HG02798 (cell line): ENCODE results near the gene COL5A1.

Source experiments
- ATAC-seq: cut with Tn5 transposase; IDR thresholded peaks from one replicate; pipeline ENCODE4 v1.9.1; 2021; ENCODE audit warnings: mild to moderate bottlenecking; ENCODE audit not compliant: unreplicated experiment, poor library complexity

The COL5A1 gene

DNA sequence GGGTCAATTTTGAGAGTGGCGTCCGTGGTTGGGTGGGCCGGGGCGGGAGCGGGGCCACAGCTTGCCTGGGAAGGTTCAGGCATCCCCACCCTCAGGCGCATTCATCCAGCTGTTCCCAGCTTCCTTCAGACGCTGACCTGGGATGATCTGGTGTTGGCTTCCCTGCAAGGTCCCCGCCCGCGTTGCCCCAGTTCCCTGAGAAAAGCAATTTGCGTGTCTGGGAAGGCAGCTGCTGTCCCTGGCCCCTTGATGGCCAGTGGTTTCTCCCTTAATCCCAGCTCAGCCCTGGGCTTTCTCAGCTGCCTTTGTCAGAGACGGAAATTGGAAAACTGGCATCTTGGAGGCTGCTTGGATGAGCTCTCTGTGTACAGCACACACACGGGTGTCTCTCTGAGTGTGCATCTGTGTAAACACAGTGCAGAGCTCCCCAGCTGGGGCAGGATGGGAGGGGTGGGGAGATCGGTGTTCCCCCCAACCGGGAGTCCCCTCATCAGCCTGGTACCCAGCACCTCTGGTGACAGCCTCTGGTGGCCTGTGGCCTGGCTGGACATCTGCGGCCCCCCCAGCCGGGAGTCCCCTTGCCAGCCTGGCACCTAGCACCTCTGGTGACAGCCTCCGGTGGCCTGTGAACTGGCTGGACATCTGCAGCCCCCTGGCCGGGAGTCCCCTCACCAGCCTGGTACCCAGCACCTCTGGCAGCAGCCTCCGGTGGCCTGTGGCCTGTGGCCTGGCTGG lies 94.0 kb downstream of the COL5A1 start:
- ATAC-seq, result no peak

DNA sequence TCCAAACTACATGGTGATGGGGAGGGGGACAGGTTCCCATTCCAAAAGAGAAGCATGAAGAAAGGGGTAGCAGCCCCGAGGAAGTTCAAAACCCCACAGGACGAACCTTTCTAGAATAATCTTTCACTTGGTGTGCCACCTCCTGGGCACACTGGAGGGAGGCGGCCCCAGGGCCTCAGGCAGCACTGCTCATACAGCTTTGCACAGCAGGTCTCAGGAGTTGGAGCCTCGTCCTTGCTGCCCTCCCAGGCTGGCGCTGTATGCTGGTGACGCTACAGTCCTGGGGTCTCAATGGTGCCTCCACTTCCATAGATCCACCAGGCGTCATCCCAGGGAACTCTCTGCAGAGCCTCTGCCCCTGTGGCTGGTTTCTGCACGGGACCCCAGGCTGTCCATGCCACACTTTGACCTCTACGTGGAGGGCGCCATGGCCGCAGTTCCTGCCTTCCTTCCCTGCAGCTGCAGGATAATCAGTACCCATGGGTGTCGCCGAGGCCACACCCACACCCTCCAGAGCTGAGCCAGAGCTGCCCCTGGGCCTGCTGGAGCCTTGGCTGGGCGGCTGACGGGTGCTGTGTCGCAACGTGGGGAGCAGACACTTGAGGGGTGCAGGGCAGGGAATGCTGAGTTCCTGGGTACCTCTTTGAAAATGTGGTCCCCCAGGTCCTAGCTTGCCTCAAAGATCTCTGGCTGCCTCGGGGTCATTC lies 95.3 kb downstream of the COL5A1 start:
- no peak for ATAC-seq

DNA sequence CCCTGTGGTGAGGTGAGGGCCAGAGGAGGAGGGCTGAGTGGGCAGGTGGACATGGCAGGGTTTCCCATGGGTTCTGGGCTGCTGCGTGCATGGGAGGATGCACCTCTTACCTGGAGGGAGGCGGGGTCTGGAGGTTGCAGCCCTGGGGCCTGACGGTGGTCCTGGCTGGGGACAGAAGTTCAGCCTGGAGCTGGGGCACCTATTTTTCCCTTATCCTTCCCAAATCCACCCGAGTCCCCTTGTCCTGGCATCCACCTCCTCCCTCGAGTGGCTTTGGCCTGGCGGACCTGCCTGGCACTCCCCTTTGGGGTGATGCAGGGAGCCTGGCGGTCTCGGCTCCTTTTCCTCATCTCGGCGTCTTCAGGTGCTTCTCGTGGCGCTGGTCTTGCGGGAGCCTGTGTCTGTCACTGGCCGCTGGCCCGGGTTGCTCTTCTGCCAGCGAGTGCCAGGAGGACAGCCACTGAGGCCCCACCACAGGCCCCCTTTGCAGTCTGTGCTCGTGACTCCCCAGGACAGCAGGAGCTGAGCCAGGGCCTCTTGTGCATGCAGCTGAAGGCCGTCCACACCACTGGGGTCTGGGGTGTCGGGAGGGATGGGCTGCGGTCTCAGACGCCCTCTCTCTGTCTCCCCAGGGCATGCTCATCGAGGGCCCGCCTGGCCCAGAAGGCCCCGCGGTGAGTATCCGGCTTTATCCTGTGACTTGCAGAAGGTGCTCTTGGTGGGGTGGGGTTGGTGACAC lies 96.4 kb downstream of the COL5A1 start:
- ATAC-seq, result no peak

DNA sequence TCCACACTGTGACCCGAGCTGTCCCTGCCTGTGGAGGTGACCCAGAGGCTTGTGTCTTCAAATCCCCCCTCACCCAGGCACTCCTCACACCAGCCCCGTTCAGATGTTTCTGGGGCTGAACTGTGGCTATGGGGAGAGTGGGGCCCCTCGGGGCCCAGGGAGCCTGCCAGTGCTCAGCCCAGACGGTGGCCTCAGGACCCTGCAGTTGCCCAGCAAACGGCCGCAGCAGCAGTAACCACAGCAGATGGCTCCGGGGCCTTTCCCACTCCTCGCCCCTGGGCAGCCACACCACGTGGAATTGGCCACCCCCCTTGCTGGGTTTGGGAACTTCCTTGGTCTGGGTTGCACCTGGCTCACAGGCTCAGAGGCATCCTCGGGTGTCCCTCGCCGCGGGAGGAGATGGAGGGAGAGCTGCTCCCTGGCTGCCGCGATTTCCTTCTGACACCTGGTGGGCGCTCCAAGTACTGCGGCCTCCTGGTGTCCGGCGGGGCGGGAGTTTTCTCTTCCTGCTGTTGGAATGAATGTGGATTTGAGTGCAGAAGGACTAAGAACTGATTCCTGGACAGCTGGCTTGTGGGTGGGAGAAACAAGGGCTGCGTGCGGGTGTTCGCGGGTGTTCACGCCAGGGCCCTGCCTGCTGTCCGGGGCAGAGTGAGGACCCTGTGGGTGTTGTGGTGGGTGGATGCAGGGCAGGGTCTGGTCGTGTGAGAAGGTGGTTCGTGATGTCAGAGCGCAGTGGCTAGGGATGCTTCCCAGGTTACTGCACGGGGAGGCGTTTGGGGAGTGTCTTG lies 97.5 kb downstream of the COL5A1 start:
- no peak for ATAC-seq

DNA sequence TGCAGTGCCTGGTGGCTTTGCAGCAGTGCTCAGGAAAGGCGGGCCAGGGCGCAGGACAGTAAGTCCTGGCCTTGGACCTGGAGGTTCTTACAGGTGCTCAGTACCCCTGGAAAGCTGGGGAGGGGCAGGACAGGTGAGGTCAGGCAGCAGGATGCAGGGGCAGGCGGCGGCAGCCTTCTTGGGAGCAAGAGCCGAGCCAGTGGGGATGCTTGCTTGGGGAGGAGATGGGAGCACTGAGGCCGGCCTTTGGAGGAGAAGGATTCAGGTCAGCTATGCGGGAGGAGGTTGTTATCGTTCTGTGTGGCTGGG lies 98.0 kb downstream of the COL5A1 start:
- ATAC-seq, result no peak

DNA sequence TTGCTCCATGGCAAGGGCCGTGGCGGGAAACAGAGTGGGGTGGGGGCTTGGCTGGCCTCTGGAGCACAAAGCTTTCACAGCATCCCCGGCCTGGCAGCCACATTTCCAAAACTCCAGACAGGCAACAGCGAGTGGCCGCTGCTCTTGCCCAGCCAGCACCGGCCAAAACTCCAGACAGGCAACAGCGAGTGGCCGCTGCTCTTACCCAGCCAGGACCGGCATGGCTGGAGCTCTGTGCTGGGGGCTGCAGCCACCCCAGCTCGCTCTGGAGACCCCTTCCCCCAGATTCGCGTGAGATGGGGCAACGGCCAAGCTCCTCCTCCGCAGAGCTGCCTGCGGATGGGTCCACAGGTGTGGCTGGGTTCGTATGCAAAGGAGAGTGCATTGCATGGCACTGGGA lies 98.5 kb downstream of the COL5A1 start:
- no peak for ATAC-seq

DNA sequence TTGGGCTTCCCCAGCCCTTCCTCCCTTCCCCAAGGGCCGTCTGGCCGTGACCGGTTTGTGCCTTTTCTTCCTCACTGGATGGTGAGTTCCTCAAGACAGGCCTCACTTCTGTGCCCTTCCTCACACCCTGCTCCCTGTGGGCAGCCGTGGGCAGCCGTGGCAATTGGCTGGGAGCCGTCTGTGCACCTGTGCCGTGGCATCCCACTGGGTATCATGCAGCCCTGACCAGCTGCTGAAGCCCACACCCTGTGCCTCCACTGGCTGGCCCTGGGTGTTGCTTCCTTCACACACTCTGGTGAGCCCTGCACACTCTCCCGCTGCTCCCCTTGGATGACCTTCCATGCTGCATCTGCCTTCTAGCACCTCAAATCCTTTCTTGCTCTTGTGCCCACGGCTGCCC lies 100.2 kb downstream of the COL5A1 start:
- ATAC-seq, result no peak

DNA sequence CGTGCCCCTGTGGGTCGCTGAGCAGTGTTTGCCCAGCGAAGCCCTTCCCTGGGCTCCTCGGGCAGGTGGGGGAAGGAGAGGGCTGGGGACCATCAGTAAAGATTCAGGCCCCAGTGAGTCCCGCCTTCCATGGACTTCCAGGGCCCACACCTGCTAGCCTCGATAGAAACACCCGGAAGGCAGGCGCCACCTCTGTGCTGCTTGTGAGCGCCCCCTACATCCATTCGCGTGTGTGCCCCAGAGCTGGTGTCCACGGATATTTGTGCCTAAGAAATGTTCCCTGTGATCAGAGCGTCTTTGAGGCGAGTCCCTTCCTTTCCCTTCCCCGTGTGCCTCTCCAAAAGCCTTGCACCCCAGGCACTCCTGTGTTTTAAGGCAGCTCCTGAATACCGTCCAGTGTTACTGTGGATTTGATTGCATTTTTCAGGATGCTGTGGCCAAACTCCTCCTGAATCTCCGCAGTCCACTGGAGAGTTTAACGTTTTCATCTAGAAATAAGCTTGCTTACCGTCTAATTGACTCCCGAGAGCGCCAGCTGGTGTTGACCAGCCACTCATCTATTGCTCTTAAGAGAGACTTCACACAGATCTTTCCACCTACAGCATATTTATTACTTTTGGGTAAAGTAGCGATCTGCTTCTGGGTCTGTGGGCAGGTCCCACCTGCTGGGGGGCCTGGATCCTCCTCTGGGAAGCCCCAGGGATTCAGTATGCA lies 101.4 kb downstream of the COL5A1 start:
- no peak for ATAC-seq

DNA sequence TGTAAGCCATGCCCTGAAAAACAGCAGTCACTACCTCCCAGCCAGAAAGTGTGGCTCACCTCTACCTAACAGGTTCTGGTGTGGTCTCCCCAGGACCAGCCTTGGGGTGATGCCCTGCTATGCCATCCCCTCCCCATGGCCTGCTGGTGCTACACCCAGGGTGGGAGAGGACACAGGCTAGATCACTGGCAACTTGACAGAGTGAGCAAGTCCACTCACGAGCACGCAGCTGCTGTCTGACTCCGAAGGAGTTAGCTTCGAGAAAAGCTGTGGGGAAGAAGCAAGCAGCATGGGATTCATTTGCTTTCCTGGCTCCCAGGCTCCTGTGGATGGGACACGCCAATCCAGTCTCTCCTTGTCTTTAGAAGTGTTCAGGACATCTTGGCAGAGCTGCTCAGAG lies 102.2 kb downstream of the COL5A1 start:
- ATAC-seq, result no peak

DNA sequence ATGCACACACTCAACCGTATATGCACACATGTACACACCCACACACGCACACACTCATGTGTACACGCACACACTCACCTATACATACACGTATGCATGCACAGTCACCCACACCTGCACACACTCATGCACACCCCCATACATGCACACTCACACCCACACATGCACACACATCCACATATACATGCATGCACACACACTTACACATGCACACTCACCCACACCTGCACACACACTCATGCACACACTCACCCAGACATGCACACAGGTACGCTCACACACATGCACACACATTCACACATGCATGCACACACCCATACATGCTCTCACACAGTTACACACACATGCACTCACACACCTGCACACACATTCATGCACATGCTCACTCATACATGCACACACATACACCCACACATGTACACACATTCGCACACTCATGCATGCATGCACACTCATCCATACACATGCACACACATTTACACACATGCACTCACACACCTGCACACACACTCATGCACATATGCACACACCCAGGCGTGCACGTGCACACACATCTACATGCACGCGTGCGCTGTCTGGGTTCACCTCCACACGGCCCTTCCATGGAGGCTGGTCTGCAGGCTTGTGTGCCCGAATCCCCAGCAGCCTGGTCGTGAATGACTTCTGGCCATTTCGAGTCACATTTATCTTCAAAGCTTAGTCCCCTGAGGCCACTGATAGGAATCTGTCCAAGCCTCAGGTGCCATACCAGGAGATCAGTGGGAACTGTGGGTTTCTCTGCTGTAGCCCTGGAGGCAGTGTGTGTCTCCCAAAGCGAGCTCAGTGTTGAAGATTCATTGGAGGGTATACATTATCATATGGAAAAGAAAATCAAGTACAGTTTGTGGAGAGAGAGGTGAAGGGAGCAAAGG lies 103.0 kb downstream of the COL5A1 start:
- ATAC-seq, result no peak

DNA sequence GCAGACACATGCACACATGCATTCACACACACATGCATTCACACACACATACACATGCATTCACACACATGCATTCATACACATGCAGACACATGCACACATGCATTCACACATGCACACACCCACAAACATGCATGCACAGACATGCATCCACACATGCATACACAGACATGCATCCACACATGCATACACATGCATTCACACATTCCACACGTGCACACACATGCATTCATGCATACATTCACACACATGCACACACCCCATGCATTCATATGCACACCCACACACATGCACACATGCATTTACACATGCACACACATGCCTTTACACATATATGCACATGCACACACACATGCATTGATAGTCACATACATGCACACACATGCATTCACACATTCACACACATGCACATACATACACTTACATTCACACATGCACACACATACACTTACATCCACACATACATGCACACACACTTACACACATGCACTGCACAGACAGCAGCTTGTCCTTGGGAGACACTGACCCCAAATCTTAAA lies 106.4 kb downstream of the COL5A1 start:
- no peak for ATAC-seq

DNA sequence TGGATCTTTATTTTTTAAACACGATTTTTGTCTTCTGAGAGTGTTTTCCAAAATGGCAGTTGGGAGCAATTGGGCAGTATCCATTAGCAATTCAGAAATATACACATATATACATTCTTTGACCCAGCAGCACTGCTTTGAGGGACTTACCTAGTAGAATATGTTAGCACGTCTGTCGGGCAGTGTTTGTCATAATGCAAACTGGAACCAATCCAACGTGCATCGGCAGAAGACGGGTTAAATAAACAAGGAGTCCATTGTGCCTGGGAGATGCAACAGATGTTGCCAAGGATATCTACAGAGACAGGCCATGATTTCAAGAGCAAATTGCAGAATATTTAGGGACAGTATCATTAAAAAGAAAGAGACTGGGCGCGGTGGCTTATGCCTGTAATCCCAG lies 107.0 kb downstream of the COL5A1 start:
- no peak for ATAC-seq

DNA sequence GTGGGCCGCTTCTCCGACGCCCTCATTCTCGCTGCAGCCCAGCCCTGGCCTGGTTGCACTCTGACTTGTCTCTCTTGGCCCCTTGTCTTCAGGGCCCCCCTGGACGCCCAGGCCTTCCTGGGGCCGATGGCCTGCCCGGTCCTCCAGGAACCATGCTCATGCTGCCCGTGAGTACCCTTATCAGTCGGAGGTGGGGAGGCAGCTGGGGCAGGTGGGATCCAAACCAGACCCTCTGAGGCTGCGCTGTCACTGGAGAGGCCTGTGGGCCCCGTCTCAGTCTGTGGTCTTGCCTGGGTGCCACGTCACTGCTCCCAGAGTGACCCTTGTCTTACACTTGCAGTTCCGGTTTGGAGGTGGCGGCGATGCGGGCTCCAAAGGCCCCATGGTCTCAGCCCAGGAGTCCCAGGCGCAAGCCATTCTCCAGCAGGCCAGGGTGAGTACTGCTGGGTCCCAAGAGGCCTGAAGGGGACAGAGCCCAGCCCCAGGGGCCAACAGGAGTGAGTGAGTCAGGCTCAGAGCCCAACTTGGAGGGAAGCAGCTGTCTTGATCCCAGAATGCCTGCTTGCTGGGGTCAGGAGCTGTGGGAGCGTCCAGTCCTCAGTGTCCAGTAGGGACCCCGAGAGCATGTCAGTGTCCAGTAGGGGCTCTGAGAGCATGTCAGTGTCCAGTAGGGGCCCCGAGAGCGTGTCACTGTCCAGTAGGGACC lies 109.0 kb downstream of the COL5A1 start:
- no peak for ATAC-seq

DNA sequence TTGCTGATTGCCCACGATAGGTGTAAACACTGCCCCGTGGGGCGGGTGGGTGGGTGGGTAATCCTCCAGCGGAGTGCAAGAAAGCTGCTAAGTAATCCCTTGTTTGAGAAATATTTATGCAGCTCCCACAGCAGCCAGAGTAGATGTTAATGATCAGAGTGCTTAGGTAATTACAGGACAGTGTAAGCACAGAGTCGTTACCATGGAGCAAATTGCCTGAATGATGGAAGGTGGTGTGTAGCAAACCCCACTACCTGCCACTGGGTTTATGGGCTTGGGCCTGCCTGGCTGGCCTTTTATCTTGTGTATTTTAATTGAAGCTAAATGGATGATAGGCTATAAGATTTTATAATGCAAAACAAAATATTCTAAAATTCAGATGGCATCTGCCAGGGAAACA lies 110.0 kb downstream of the COL5A1 start:
- no peak for ATAC-seq

DNA sequence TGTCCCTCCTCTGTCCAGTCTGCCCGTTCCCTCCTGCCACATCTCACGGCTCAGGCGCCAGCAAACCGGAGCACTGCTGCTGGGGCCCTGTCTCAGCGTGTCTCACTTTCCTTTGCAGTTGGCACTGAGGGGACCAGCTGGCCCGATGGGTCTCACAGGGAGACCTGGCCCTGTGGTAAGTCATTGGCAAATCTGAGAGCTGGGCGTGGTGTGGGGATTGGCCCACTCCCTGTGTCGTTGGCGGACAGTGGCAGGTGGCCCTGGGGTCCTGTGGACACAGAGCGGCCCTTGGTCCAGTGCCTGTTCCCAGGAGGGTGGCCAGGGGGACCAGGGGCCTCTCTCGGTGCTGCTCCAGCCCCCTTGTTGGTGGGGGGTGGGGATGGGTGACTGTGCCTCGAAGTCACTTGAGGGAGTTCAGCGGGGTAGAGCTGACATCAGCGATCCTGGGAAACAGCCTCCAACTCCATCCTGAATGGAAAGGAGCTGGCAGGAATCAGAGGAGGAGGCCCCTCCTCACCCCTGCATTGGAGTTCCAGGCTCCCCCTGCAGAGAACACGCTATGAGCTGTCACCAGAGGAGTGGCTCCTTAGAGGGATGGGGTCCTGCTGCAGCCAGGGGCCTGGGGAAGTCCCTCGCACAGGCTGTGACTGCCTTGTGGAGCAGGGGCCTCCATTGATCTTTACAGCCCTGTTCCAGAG lies 111.0 kb downstream of the COL5A1 start:
- ATAC-seq, result no peak

DNA sequence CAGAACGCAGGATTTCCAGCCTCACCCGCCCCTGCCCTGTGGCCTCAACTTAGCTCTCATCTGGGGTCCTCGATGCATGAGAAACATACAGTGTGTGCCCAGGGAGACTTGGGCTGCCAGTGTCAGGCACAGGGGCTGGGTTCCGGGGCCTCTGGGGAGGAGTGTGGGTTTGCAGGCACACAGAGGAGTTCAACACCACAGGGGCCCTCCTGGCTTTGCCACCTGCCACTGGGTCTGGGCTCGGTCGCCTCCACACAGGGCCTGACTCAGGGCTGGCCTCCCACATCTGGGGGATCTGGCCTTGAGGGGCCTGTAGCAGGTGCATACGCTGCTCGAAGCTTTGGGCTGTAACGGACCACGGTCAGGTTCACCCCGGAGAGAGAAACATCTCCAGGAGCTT lies 111.6 kb downstream of the COL5A1 start:
- no peak for ATAC-seq

DNA sequence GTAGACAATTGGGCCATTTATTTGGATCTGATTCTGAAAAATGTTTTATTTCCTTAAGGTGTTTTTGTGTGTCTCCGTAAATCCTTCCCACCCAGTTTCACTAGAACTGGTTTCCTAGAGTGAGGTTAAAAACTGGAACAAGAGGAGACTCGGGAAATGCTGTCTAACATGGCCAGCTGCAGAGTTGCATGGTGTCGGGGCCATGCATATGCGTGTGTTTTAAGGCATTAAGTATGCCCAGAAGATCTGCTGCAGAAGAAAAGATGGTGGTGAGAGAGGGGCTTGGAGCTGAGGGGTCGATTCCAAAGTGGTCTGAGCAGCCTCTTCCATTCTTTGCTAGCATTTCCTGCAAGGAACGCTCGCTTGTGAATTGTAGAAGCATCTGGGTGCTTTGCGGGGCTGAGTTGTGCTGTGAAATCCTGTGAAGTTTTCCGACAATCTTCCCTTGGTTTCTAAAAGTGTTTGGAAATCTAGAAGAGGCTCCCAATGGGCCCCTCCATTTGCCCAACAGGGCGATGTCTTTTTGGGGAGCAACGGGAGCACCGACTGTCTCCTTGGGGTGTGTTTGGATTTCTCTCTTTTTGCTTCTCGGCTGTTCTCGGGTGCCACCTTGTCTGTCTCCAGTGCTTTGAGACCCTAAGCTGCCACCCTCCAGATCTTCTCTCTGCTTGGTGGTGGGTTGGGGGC lies 113.8 kb downstream of the COL5A1 start:
- ATAC-seq, result no peak
